ENCODE results near the gene EXOC3.

Gene EXOC3

DNA sequence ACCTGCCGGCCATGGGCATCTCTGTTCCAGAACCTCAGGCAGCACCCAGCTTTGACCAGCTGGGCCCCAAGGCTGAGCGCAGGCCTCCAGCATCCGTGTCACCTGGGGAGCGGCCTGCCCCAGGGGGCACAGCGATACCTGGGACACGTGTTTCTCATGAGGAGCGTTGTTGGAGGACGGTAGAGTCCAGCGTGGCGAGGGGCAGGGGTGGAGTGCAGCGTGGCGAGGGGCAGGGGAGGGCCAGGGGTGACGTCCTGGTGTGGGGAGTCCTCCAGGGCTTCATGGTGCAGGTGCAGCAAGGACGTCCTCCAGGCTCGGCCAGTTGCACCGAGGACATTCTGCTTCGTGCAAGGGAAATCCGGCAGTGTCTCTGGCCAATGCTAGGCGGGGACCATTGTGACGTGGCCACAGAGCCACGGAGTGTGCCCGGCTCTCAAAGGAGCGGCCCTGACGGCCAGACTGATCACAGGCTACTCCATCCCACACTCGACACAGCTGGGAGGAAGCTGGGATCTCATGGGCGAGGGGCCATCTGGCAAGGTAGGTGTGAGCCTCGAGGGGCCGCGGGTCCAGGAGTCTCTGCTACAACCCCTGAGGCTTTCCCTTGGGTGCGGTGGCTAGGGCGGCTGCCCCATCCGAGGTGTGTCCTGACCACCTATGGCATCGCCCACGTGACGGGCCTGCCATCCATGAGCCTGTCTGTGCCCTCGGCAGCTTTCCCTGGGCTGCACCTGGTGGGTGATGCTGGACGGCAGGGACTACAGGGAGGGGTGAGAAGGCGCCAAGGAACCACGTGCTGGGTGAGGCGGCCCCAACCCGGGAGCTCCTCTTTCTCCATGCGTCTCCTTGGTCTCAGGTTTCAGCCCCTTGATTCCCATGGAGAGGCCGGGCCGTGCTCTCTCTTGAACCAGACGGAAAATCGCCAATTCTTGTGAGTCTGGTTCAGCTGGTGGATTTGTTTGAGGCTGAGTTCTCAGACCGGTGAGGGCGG lies 47.4 kb downstream of the EXOC3 start:
- no peaks in the 10 kb centered on the region for H3K9me3 ChIP-seq (ENCODE audit: insufficient read depth, low read depth, low read length)
- TF ChIP-seq, protein P1, sequence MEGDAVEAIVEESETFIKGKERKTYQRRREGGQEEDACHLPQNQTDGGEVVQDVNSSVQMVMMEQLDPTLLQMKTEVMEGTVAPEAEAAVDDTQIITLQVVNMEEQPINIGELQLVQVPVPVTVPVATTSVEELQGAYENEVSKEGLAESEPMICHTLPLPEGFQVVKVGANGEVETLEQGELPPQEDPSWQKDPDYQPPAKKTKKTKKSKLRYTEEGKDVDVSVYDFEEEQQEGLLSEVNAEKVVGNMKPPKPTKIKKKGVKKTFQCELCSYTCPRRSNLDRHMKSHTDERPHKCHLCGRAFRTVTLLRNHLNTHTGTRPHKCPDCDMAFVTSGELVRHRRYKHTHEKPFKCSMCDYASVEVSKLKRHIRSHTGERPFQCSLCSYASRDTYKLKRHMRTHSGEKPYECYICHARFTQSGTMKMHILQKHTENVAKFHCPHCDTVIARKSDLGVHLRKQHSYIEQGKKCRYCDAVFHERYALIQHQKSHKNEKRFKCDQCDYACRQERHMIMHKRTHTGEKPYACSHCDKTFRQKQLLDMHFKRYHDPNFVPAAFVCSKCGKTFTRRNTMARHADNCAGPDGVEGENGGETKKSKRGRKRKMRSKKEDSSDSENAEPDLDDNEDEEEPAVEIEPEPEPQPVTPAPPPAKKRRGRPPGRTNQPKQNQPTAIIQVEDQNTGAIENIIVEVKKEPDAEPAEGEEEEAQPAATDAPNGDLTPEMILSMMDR (conservative IDR thresholded peaks at IDR 0.05; ENCODE audit: low read length), result no peak
- TF ChIP-seq EZH2phosphoT487 (IDR thresholded peaks at IDR 0.05; ENCODE audit: borderline replicate concordance), result no peak

DNA sequence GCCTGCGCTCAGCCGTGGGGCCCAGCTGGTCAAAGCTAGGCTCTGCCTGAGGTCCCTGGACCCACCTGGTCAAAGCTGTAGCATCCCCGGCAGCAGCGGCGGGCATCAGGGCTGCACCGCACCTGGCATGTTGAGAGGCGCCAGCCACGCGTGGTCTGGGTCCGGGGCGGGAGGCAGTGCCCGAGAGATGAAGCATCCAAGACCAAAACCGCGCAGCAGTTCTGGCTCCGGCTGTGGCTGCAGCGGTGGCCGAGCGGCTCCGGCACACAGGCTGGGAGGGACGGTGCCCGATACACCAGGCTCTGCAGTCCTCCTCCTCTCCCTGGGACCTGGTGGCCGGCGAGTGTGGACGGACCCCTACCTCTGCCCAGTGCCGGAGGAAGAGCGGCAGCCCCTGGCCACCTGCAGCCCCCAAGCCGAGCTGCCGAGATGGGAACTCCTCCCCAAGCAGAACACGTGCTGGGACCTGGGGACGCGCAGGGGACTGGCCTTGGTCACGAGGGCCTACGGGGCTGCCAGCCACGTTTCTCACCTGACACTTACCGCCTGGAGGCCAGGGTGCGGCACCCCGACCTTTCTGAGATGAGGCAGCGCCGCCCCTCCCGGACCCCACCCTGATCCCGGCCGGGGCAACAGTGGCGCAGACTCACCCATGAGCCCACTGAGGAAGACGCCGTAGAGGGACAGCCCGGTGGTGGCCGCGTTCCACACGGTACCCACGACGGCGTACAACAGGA lies 48.3 kb downstream of the EXOC3 start:
- H3K79me2 ChIP-seq (ENCODE audit: insufficient read depth, low read length), result no peaks in the 10 kb centered on the region
- no peaks in the 10 kb centered on the region for H3K4me1 ChIP-seq (ENCODE audit: insufficient read depth, low read length, poor library complexity, severe bottlenecking)
- H2AFZ ChIP-seq (ENCODE audit: low read length), result no peak overlapping the region
- H3K9me2 ChIP-seq (replicated peaks; ENCODE audit: low read depth, low read length), result no peaks in the 10 kb centered on the region
- no peak overlapping the region for H3K9ac ChIP-seq (ENCODE audit: low read depth, low read length, poor library complexity, severe bottlenecking)
- no peaks in the 10 kb centered on the region for H4K20me1 ChIP-seq (ENCODE audit: insufficient read depth, low read length, poor library complexity, severe bottlenecking)
- no peaks in the 10 kb centered on the region for H3K27me3 ChIP-seq (ENCODE audit: insufficient read depth, low read length, poor library complexity, severe bottlenecking)
- no peaks in the 10 kb centered on the region for H3F3A ChIP-seq (ENCODE audit: low read depth)
- TF ChIP-seq EZH2phosphoT487 (IDR thresholded peaks at IDR 0.05; ENCODE audit: borderline replicate concordance), result no peak
- TF ChIP-seq, protein P1 (conservative IDR thresholded peaks at IDR 0.05; ENCODE audit: low read length), result no peak
- H3K4me2 ChIP-seq (ENCODE audit: low read depth, low read length, poor library complexity, severe bottlenecking), result no peak overlapping the region
- H3K36me3 ChIP-seq (ENCODE audit: insufficient read depth, low read length), result no peaks in the 10 kb centered on the region
- no peak overlapping the region for H3K4me3 ChIP-seq (ENCODE audit: low read length, poor library complexity, severe bottlenecking)
- no peaks in the 10 kb centered on the region for H3K9me3 ChIP-seq (ENCODE audit: insufficient read depth, low read depth, low read length)

More for the DNA sequence above, 47.4 kb downstream of the EXOC3 start:
- H3K27me3 ChIP-seq (ENCODE audit: insufficient read depth, low read length, poor library complexity, severe bottlenecking), result no peaks in the 10 kb centered on the region
- no peaks in the 10 kb centered on the region for H3K9me2 ChIP-seq (replicated peaks; ENCODE audit: low read depth, low read length)
- H3K4me2 ChIP-seq (ENCODE audit: low read depth, low read length, poor library complexity, severe bottlenecking), result no peak overlapping the region
- no peak overlapping the region for H2AFZ ChIP-seq (ENCODE audit: low read length)
- H3K79me2 ChIP-seq (ENCODE audit: insufficient read depth, low read length), result no peaks in the 10 kb centered on the region
- no peaks in the 10 kb centered on the region for H3K36me3 ChIP-seq (ENCODE audit: insufficient read depth, low read length)
- H3K9ac ChIP-seq (ENCODE audit: low read depth, low read length, poor library complexity, severe bottlenecking), result no peak overlapping the region
- H3F3A ChIP-seq (ENCODE audit: low read depth), result no peaks in the 10 kb centered on the region
- H3K4me1 ChIP-seq (ENCODE audit: insufficient read depth, low read length, poor library complexity, severe bottlenecking), result peaks cover 4% of the 10 kb centered on the region
- H4K20me1 ChIP-seq (ENCODE audit: insufficient read depth, low read length, poor library complexity, severe bottlenecking), result no peaks in the 10 kb centered on the region
- no peak overlapping the region for H3K4me3 ChIP-seq (ENCODE audit: low read length, poor library complexity, severe bottlenecking)

DNA sequence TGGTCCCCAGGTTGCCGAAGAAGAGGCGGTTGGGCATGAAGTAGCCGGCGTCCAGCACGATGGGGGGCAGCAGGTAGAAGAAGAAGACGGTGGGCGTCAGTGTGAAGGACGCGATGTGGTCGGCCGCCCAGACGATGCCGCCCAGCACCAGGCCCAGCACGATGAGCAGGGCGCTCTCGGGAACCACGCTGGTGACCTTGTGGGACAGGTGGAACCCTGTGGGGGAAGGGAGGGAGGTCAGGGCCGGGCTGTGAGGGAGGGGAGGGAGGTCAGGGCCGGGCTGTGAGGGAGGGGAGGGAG lies 48.8 kb downstream of the EXOC3 start:
- no peaks in the 10 kb centered on the region for H3K9me3 ChIP-seq (ENCODE audit: insufficient read depth, low read depth, low read length)
- no peaks in the 10 kb centered on the region for H3K79me2 ChIP-seq (ENCODE audit: insufficient read depth, low read length)
- H3K4me3 ChIP-seq (ENCODE audit: low read length, poor library complexity, severe bottlenecking), result no peak overlapping the region
- H4K20me1 ChIP-seq (ENCODE audit: insufficient read depth, low read length, poor library complexity, severe bottlenecking), result no peaks in the 10 kb centered on the region
- H3K4me2 ChIP-seq (ENCODE audit: low read depth, low read length, poor library complexity, severe bottlenecking), result no peak overlapping the region
- no peaks in the 10 kb centered on the region for H3K27me3 ChIP-seq (ENCODE audit: insufficient read depth, low read length, poor library complexity, severe bottlenecking)
- H2AFZ ChIP-seq (ENCODE audit: low read length), result no peak overlapping the region
- H3K4me1 ChIP-seq (ENCODE audit: insufficient read depth, low read length, poor library complexity, severe bottlenecking), result no peaks in the 10 kb centered on the region
- no peaks in the 10 kb centered on the region for H3K36me3 ChIP-seq (ENCODE audit: insufficient read depth, low read length)
- TF ChIP-seq EZH2phosphoT487 (IDR thresholded peaks at IDR 0.05; ENCODE audit: borderline replicate concordance), result no peak
- TF ChIP-seq, protein P1 (conservative IDR thresholded peaks at IDR 0.05; ENCODE audit: low read length), result no peak
- H3K9ac ChIP-seq (ENCODE audit: low read depth, low read length, poor library complexity, severe bottlenecking), result no peak overlapping the region
- no peaks in the 10 kb centered on the region for H3F3A ChIP-seq (ENCODE audit: low read depth)
- H3K9me2 ChIP-seq (replicated peaks; ENCODE audit: low read depth, low read length), result no peaks in the 10 kb centered on the region
